BE2C (cell line): ENCODE measurements around the gene CUBN.
A peak's percentile ranks its signal among the peaks of the same experiment; 100 is the strongest.

Experiments used
- DNase-seq: peaks from one replicate; pipeline ENCODE4 v3.0.0-alpha.2; 2020
- H3K27me3 ChIP-seq: fragments of 250-450 bp; sonication (Bioruptor Pico); 2 replicates; pipeline ENCODE4 v1.5.1; 2020; ENCODE audit warnings: mild to moderate bottlenecking
- H3K36me3 ChIP-seq: fragments of 250-450 bp; sonication (Bioruptor Pico); 2 replicates; pipeline ENCODE4 v1.5.1; 2020; ENCODE audit warnings: mild to moderate bottlenecking
- H3K4me1 ChIP-seq: fragments of 250-450 bp; sonication (Bioruptor Pico); 2 replicates; pipeline ENCODE4 v1.5.1; 2020
- H3K4me3 ChIP-seq: 2 replicates; pipeline ENCODE4 v1.5.1; 2011; ENCODE audit warnings: low read depth, low read length
- H3K9me3 ChIP-seq: fragments of 250-450 bp; sonication (Bioruptor Pico); 2 replicates; pipeline ENCODE4 v1.5.1; 2020
- TF ChIP-seq, protein P1 (sequence below): IDR thresholded peaks from 2 replicates; pipeline ENCODE4 v1.5.1; 2012; ENCODE audit warnings: mild to moderate bottlenecking, low read depth, low read length

CUBN gene

DNA sequence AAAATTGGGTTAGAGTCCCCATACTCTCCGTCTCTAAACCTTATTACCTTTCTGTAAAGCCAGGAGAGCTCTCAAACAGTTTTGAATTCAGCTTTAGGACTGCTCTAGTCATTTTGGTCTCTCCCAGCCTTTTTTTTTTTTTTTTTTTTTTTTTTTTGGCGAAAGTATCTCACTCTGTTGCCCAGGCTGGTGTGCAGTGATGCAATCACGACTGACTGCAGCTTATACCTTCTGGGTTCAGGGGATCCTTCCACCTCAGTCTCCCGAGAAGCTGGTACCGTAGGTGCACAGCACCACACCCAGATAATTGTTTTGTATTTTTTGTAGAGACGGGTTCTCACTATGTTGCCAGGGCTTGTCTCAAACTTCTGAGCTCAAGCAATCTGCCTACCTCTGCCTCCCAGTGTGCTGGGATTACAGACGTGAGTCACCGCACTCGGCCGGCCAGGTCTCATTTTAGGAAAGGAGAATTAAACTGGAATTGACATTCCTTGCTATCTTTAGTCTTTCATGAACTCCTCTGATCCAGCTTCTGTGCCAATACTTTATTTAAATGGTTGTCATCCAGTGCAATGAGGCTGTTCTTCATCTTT, 281.0 kb downstream of the CUBN start:
- no peak for DNase-seq

DNA sequence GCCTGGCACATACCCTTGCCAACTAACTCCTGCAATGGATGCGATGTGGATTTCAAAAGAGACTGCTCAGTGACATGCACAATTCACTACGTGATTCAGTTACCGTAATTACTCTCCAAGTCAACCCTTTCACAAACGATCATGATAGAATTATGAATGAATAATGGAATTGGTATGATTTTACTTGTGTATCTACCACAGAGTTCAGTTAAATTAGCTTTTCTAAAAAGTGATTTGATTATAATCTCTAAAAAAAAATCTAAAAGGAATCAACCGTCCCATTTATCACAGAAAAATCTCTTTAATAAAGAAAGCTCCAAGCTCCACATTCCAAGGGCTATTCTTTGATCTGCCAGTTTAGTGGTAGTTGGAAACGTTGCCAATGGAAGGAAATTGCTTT, 282.0 kb downstream of the CUBN start:
- DNase-seq: no peak
- no peaks in the 10 kb centered on the region for H3K4me1 ChIP-seq

More for the DNA sequence above, 281.0 kb downstream of the CUBN start:
- no peaks in the 10 kb centered on the region for H3K27me3 ChIP-seq
- no peak overlapping the region for H3K4me3 ChIP-seq
- no peaks in the 10 kb centered on the region for H3K4me1 ChIP-seq
- TF ChIP-seq, protein P1, sequence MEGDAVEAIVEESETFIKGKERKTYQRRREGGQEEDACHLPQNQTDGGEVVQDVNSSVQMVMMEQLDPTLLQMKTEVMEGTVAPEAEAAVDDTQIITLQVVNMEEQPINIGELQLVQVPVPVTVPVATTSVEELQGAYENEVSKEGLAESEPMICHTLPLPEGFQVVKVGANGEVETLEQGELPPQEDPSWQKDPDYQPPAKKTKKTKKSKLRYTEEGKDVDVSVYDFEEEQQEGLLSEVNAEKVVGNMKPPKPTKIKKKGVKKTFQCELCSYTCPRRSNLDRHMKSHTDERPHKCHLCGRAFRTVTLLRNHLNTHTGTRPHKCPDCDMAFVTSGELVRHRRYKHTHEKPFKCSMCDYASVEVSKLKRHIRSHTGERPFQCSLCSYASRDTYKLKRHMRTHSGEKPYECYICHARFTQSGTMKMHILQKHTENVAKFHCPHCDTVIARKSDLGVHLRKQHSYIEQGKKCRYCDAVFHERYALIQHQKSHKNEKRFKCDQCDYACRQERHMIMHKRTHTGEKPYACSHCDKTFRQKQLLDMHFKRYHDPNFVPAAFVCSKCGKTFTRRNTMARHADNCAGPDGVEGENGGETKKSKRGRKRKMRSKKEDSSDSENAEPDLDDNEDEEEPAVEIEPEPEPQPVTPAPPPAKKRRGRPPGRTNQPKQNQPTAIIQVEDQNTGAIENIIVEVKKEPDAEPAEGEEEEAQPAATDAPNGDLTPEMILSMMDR: no peak
- H3K36me3 ChIP-seq: no peaks in the 10 kb centered on the region
- no peaks in the 10 kb centered on the region for H3K9me3 ChIP-seq

DNA sequence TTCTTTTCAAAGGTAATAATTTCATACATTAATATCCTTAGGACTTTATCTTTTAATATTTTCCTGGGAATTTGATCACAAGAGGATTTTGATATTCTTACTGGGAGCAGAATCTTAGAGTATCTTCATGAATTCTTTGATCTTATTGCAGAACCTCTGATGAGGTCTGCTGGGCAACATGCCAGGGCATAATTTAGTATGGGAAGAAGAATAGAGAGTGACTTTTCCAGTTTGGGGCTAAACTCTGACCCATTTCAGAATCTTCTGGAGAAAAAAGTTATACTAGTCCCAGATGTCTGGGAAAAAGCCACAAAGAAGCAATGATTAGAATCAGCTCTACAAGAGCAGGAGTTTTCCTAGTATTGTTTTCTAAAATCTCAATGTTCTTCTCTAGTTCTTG, 284.4 kb downstream of the CUBN start:
- DNase-seq: no peak
- no peaks in the 10 kb centered on the region for H3K36me3 ChIP-seq
- no peaks in the 10 kb centered on the region for H3K4me1 ChIP-seq
- H3K27me3 ChIP-seq: no peaks in the 10 kb centered on the region
- no peaks in the 10 kb centered on the region for H3K9me3 ChIP-seq
- H3K4me3 ChIP-seq: no peak overlapping the region
- TF ChIP-seq, protein P1: no peak

More for the DNA sequence above, 282.0 kb downstream of the CUBN start:
- Histone ChIP-seq H3K36me3 (no peaks in the 10 kb centered on the region), H3K9me3 (no peaks in the 10 kb centered on the region), H3K4me3 (no peak overlapping the region), H3K27me3 (no peaks in the 10 kb centered on the region)
- TF ChIP-seq, protein P1: no peak

DNA sequence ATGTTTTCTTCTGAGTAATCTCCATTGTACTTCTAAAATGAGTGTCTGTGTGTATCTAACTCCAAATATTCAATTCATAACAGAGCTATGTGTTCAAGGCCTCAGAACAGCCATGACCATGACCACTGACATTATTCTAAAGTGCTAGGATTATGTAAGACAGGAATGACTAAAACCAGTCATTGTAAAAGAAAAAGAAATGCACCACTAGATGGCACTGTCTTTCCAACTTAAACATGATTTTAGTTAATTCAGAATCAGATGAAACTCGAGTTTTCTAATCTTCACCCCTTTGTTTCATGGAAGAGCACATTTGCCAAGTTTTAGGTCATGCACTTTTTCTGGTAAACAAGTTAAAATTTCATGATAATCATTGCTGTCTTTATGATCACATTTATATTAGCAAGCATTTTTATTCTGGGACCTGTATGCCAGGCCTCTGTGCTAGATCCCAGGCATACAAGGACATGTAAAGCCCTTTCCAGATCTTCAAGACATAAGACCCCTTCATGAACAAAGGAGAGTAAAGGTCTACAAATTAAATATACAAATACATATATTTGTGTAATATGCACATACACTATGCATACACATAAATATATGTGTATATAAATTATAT, 286.2 kb downstream of the CUBN start:
- H3K9me3 ChIP-seq: no peaks in the 10 kb centered on the region
- TF ChIP-seq, protein P1: peak; percentile 53
- DNase-seq: no peak
- H3K27me3 ChIP-seq: no peaks in the 10 kb centered on the region
- no peaks in the 10 kb centered on the region for H3K4me1 ChIP-seq
- H3K4me3 ChIP-seq: no peak overlapping the region
- H3K36me3 ChIP-seq: no peaks in the 10 kb centered on the region

DNA sequence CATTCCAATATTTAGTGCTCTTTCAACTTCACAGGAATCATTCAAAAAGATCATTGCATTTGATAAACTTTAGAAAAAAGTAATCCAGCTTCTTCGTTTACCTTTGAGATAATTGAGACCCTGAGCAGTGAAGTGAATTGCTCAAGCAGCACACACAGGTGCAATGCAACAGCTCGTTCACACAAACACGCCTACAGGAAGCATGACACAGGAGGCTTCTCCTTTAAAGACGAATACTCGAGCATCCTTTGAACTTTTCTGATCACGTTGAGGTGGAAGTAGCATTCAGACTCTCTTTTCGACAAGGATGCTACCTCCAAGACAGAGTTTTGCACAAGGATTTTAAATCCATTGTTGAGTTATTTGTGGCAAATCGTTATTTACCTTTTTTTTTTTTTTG, 294.4 kb downstream of the CUBN start:
- Histone ChIP-seq H3K27me3 (no peaks in the 10 kb centered on the region), H3K36me3 (no peaks in the 10 kb centered on the region), H3K4me1 (no peaks in the 10 kb centered on the region), H3K4me3 (no peak overlapping the region), H3K9me3 (no peaks in the 10 kb centered on the region)
- TF ChIP-seq, protein P1: no peak
- DNase-seq: no peak

DNA sequence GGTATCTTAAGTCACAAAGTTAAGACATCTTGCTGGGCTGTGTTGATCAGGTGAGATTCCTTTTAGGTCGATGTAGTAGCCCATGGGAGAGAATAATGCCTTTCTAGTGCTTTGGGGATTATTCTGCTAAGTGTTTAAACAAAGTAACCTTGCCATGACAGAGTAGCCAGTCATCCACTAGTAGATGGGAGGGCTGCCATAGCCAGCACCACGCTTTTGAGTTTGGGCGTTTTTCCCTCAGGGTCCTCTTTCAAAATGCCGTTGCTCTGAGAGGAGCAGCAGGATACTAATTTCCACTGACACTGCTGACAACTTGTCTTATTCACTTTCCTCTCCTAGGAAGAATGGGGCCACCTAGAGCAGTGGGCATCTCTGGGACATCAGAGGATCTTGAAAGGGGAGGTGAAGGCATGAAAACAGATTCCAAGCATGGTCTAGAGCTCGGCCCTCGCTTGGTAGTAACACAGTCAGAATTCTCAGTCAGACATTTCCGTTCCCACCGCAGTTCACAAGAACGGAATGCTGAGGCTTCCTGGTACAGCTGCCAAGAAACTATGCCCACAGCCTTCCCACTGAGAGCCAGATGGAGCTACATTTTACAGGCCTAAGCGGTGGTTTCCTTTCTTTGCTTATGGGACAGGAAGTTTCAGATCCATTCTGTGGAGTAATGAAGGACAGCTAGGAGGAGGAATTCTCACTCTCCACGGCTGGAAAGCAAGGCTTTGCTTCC, 297.1 kb downstream of the CUBN start:
- Histone ChIP-seq H3K4me1 (no peaks in the 10 kb centered on the region), H3K9me3 (no peaks in the 10 kb centered on the region), H3K36me3 (no peaks in the 10 kb centered on the region), H3K27me3 (no peaks in the 10 kb centered on the region), H3K4me3 (no peak overlapping the region)
- TF ChIP-seq, protein P1: no peak
- no peak for DNase-seq
